ENCODE data around the gene SLC9A7.
"Not testable (repeated sequence)": the region's sequence is repeated elsewhere in the genome, so short reads cannot be mapped to it uniquely, and the experiment has no call there.

Gene SLC9A7

DNA sequence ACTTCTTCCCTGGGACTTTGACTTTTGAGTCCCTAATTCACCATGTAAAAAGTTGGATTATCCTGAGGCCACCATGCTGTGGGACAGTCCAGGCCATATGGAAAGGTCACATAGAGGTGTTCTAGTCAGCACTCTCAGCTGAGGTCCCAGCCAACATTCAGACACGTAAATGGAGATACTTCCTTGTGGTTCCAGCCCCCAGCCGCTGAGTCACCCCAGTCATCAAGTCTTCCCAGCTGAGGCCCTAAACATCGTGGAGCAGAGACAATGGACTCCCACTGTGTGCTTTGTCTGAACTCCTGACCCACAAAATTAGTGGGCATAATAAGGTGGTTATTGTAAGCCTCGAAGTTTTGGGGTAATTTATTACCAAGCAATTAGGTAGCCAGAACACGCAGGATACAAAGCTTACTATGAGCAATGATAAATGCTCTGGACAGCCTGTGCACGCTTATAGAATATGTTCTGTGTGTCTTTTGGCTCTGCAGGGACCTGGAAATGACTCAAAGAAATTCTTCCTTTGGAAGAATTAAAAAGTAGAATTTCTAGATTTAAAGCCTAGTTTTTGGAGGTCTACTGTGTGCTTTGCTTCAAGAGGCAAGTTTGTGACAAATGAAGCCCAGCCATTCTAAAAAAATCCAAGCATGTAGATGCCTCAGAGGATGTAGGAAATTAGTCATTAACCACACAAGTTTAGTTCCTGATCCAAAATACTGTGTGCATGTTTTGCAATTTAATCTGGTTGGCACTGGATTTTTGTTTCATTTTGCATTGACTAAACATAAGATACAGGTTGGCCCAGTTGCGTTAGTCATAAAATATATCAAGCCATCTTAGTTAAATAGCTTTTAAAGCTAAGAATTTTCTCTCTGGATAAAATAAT, 33.2 kb upstream of the SLC9A7 start:
- TF ChIP-seq, protein P1, sequence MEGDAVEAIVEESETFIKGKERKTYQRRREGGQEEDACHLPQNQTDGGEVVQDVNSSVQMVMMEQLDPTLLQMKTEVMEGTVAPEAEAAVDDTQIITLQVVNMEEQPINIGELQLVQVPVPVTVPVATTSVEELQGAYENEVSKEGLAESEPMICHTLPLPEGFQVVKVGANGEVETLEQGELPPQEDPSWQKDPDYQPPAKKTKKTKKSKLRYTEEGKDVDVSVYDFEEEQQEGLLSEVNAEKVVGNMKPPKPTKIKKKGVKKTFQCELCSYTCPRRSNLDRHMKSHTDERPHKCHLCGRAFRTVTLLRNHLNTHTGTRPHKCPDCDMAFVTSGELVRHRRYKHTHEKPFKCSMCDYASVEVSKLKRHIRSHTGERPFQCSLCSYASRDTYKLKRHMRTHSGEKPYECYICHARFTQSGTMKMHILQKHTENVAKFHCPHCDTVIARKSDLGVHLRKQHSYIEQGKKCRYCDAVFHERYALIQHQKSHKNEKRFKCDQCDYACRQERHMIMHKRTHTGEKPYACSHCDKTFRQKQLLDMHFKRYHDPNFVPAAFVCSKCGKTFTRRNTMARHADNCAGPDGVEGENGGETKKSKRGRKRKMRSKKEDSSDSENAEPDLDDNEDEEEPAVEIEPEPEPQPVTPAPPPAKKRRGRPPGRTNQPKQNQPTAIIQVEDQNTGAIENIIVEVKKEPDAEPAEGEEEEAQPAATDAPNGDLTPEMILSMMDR (conservative IDR thresholded peaks at IDR 0.05; ENCODE audit: control insufficient read depth, insufficient read depth, low read depth, low read length), result no peak
- peak; percentile 94 for DNase-seq (ENCODE audit: low read depth)
- no peak overlapping the region for H3K4me3 ChIP-seq (ENCODE audit: control insufficient read depth, low read depth, low read length)

DNA sequence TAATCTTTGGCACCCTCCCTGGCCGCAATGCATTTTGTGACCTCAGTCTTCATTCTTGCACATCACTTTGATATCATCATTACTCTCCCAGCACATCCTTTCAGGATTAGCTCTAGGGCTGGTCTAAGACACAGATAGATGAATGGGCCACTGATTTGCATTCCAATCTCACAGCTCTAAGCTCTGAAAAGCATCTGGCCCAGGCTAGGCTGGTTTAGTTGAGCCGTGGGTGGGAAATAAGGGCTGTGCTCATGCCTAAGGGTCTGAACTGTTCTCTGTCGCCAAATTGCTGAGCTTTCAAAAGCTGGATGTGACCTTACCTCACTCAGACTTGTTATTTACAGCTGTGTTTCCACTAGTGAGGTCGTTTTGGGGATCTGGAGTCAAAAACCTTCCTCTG, 30.0 kb upstream of the SLC9A7 start:
- TF ChIP-seq, protein P1 (conservative IDR thresholded peaks at IDR 0.05; ENCODE audit: control insufficient read depth, insufficient read depth, low read depth, low read length), result no peak
- peak; percentile 65 for DNase-seq (ENCODE audit: low read depth)
- H3K4me3 ChIP-seq (ENCODE audit: control insufficient read depth, low read depth, low read length), result no peak overlapping the region

DNA sequence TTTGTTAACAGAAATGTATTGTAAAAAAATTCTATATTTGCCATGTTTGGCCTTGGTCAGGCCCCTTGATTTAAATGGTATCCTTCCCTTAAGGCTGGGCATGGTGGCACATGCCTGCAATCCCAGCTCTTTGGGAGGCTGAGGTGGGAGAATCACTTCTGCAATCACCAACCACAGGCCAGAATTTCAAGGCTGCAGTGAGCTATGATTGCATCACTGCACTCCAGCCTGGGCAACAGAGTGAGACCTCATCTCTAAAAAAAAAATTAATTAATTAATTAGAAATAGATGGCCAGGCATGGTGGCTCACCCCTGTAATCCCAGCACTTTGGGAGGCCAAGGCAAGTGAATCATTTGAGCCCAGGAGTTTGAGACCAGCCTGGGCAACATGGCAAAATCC, 25.5 kb upstream of the SLC9A7 start:
- not testable (repeated sequence) for DNase-seq (ENCODE audit: low read depth)

DNA sequence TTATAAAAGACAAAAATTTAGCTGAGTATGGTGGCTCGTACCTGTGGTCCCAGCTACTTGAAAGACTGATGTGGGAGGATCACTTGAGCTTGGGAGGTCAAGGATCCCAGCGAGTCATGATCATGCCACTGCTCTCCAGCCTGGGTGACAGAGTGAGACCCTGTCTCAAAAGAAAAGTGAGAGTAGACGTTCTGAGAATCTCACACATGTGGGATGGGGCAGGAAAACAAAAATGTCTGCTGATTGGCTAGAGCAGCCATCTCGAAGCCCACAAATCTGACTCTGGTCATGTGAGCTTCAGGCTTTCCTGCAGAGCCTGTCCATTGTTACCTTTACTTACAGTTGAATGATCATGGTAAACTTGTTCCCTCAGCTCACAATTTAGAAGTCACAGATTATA, 23.1 kb upstream of the SLC9A7 start:
- DNase-seq (ENCODE audit: low read depth), result no peak
- no peak overlapping the region for H3K4me3 ChIP-seq (ENCODE audit: control insufficient read depth, low read depth, low read length)
- TF ChIP-seq, protein P1 (conservative IDR thresholded peaks at IDR 0.05; ENCODE audit: control insufficient read depth, insufficient read depth, low read depth, low read length), result no peak

More for the DNA sequence above, 25.5 kb upstream of the SLC9A7 start:
- H3K4me3 ChIP-seq (ENCODE audit: control insufficient read depth, low read depth, low read length), result not testable (repeated sequence)

DNA sequence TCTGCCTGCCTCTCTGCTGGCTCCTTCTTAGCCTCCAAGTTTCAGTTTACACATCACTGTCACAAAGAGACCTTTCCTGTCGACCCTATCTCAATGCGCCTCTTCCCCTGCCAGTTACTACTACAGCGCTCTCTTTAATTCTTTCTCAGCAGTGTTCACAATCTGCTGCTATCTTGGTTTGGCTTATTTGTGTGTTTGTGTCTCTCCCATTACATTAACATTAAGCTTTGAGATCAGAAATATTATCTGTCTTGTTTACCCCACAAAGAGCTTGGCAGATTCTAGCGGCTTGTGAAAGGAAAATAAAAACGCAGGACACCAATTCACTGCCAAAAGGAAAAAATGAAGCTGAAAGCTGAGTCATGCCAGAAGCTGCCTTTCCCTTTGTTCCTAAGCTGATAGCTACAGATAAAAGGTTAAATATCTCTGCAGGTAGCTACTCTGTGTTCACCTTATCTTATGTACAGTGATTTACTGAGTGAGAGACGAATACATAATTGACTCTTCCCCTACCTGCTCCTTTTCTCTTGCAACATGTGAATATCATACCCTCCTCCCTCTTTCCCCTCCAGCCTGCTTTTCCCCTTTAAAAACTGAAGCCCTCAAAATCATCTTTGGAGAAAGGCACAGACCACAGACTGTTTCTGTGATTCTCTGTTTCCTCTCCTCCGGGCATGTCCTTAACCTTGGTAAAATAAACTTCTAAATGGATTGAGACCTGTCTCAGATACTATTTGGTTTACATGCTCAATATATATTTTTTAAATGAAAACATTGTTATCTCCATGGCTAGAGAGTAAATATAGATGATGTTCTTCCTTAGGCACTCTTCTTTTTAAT, 19.3 kb upstream of the SLC9A7 start:
- H3K4me3 ChIP-seq (ENCODE audit: control insufficient read depth, low read depth, low read length), result no peak overlapping the region
- TF ChIP-seq, protein P1 (conservative IDR thresholded peaks at IDR 0.05; ENCODE audit: control insufficient read depth, insufficient read depth, low read depth, low read length), result no peak
- peak; percentile 61 for DNase-seq (ENCODE audit: low read depth)

DNA sequence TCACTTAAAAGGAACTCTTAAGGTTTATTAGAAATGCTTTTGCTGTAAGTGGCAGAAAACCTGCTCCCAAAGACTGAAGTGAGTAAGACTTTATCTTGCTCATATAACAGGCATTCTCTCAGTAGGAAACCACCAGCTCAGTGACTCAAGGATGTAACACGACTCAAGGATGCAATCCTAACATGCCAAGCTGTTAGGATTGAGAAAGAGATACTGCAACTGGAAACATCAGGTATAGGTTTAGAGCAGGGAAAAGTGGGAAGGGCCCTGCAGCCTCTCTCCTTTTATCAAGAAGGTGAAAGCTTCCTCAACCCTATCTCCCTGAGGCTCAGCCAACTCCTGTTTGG, 11.9 kb upstream of the SLC9A7 start:
- no peak overlapping the region for H3K4me3 ChIP-seq (ENCODE audit: control insufficient read depth, low read depth, low read length)
- TF ChIP-seq, protein P1 (conservative IDR thresholded peaks at IDR 0.05; ENCODE audit: control insufficient read depth, insufficient read depth, low read depth, low read length), result no peak
- peak; percentile 91 for DNase-seq (ENCODE audit: low read depth)
